Activated CD4-positive, alpha-beta memory T cell treated with anti-CD3 and anti-CD28 coated beads for 36 hours (primary cell): ENCODE measurements around the gene CMTM4. TPM values are rescaled to one million over a fixed set of nuclear protein-coding genes. Genes with fewer than 3 reads are reported as not detected.
"Not testable (repeated sequence)": the region's sequence is repeated elsewhere in the genome, so short reads cannot be mapped to it uniquely, and the experiment has no call there.

ENCODE experiments used
- CTCF ChIA-PET: fragments of 350-600 bp; sonication (Branson Sonifier 250); formaldehyde crosslinking; loops from one replicate; lab custom pipeline; 2021; ENCODE audit warnings: antibody characterized with exemption, inconsistent platforms; lab: Charles Lee
- POLR2A ChIA-PET: fragments of 350-600 bp; sonication (Branson Sonifier 250); formaldehyde crosslinking; loops from one replicate; lab custom pipeline; 2021; ENCODE audit warnings: antibody characterized with exemption; lab: Charles Lee
- DNase-seq: peaks from one replicate; pipeline ENCODE4 v3.0.0-alpha.2; 2020
- H3K27ac Mint-ChIP-seq: one replicate; pipeline ENCODE4 v1.8.0; 2021; ENCODE audit warnings: mixed read lengths
- H3K27me3 Mint-ChIP-seq: one replicate; pipeline ENCODE4 v1.8.0; 2021; ENCODE audit warnings: mixed read lengths
- H3K36me3 Mint-ChIP-seq: one replicate; pipeline ENCODE4 v1.8.0; 2021; ENCODE audit warnings: mixed read lengths
- H3K4me1 Mint-ChIP-seq: one replicate; pipeline ENCODE4 v1.8.0; 2021; ENCODE audit warnings: low read depth, mixed read lengths
- H3K4me3 Mint-ChIP-seq: one replicate; pipeline ENCODE4 v1.8.0; 2021; ENCODE audit warnings: mild to moderate bottlenecking, mixed read lengths
- H3K9me3 Mint-ChIP-seq: one replicate; pipeline ENCODE4 v1.8.0; 2021; ENCODE audit warnings: mixed read lengths
- intact Hi-C: fragments of 100-400 bp; cut with micrococcal nuclease; formaldehyde crosslinking; loops from one replicate; pipeline ENCODE4 v1.15.1; 2023
- total RNA-seq, 2 experiments: library from RNA; stranded (reverse); gene quantifications; one replicate each; pipeline ENCODE4 v1.2.3, GENCODE V29; 2021

Gene CMTM4
- total RNA-seq, 2 experiments from 2014 or later, result 2.8 to 4.1 TPM

- Mint-ChIP-seq H3K27me3 (no peaks in the 10 kb centered on the region), H3K36me3 (no peaks in the 10 kb centered on the region), H3K4me3 (no peak overlapping the region), H3K27ac (no peak overlapping the region), H3K9me3 (no peaks in the 10 kb centered on the region), H3K4me1 (peaks cover 2% of the 10 kb centered on the region)
- intact Hi-C loops, result no loop called here
- DNase-seq, result no peak
- ChIA-PET POLR2A (no interaction called here), CTCF (interaction anchor here (1.9 to 3.0 kb wide), 2 partner anchors 11 to 32 kb away, joined by 7 to 15 read pairs; no protein-coding TSS in a partner anchor)
Observed at GRCh38 chr16:66618588-66619375, 77.8 kb downstream of the CMTM4 start.

GRCh38 chr16:66617728-66618127 is 78.8 kb downstream of the CMTM4 start:
- peaks cover 4% of the 10 kb centered on the region for H3K36me3 Mint-ChIP-seq
- no peak overlapping the region for H3K27ac Mint-ChIP-seq
- no peaks in the 10 kb centered on the region for H3K27me3 Mint-ChIP-seq
- H3K4me3 Mint-ChIP-seq, result no peak overlapping the region
- CTCF ChIA-PET, result interaction anchor here (1.5 to 3.0 kb wide), 3 partner anchors 9 to 33 kb away, joined by 4 to 15 read pairs (median 7); no protein-coding TSS in a partner anchor
- intact Hi-C loops, result no loop called here
- DNase-seq, result no peak
- peaks cover 2% of the 10 kb centered on the region for H3K4me1 Mint-ChIP-seq
- H3K9me3 Mint-ChIP-seq, result no peaks in the 10 kb centered on the region
- POLR2A ChIA-PET, result no interaction called here

GRCh38 chr16:66617010-66617434 is 79.5 kb downstream of the CMTM4 start:
- Mint-ChIP-seq H3K27me3 (no peaks in the 10 kb centered on the region), H3K9me3 (no peaks in the 10 kb centered on the region), H3K36me3 (peaks cover 7% of the 10 kb centered on the region), H3K27ac (no peak overlapping the region), H3K4me1 (peaks cover 2% of the 10 kb centered on the region), H3K4me3 (no peak overlapping the region)
- POLR2A ChIA-PET, result no interaction called here
- CTCF ChIA-PET, result interaction anchor here (1.5 to 3.0 kb wide), 2 partner anchors 9 to 13 kb away, joined by 4 to 15 read pairs; no protein-coding TSS in a partner anchor
- intact Hi-C loops, result no loop called here
- DNase-seq, result no peak

GRCh38 chr16:66616592-66616991 is 80.0 kb downstream of the CMTM4 start:
- ChIA-PET CTCF (interaction anchor here (3.0 kb wide), 1 partner anchor 8 kb away, joined by 15 read pairs; no protein-coding TSS in a partner anchor), POLR2A (no interaction called here)
- Mint-ChIP-seq H3K4me1 (peaks cover 2% of the 10 kb centered on the region), H3K4me3 (no peak overlapping the region), H3K9me3 (no peaks in the 10 kb centered on the region), H3K27me3 (no peaks in the 10 kb centered on the region), H3K27ac (no peak overlapping the region), H3K36me3 (peaks cover 8% of the 10 kb centered on the region)
- no peak for DNase-seq
- intact Hi-C loops, result no loop called here

GRCh38 chr16:66616169-66616568 is 80.4 kb downstream of the CMTM4 start:
- ChIA-PET POLR2A (no interaction called here), CTCF (interaction anchor here (3.0 kb wide), 1 partner anchor 8 kb away, joined by 15 read pairs; no protein-coding TSS in a partner anchor)
- Mint-ChIP-seq H3K36me3 (peaks cover 11% of the 10 kb centered on the region), H3K4me1 (peaks cover 2% of the 10 kb centered on the region), H3K27ac (no peak overlapping the region), H3K4me3 (no peak overlapping the region), H3K9me3 (no peaks in the 10 kb centered on the region), H3K27me3 (no peaks in the 10 kb centered on the region)
- DNase-seq, result no peak
- intact Hi-C loops, result no loop called here

- Mint-ChIP-seq H3K27ac (no peak overlapping the region), H3K4me1 (peaks cover 4% of the 10 kb centered on the region), H3K27me3 (no peaks in the 10 kb centered on the region), H3K9me3 (no peaks in the 10 kb centered on the region), H3K4me3 (no peak overlapping the region), H3K36me3 (peaks cover 27% of the 10 kb centered on the region)
- ChIA-PET POLR2A (no interaction called here), CTCF (interaction anchor here (1.1 to 1.2 kb wide), 2 partner anchors 10 to 37 kb away, joined by 3 to 5 read pairs; partner anchors contain the start of gene CMTM3)
- no peak for DNase-seq
- intact Hi-C loops, result no loop called here
Observed at GRCh38 chr16:66614161-66614802, 82.3 kb downstream of the CMTM4 start.

- Mint-ChIP-seq H3K27me3 (no peaks in the 10 kb centered on the region), H3K27ac (no peak overlapping the region), H3K4me1 (peaks cover 17% of the 10 kb centered on the region), H3K4me3 (no peak overlapping the region), H3K36me3 (peaks cover 27% of the 10 kb centered on the region), H3K9me3 (no peaks in the 10 kb centered on the region)
- DNase-seq, result no peak
- CTCF ChIA-PET, result interaction anchor here (0.7 to 1.3 kb wide), 3 partner anchors 39 to 256 kb away, joined by 4 to 5 read pairs (median 4); no protein-coding TSS in a partner anchor
- POLR2A ChIA-PET, result no interaction called here
- intact Hi-C loops, result no loop called here
Observed at GRCh38 chr16:66612422-66612821, 84.1 kb downstream of the CMTM4 start.

- peaks cover 27% of the 10 kb centered on the region for H3K36me3 Mint-ChIP-seq
- H3K27me3 Mint-ChIP-seq, POLR2A ChIA-PET, H3K4me3 Mint-ChIP-seq, H3K9me3 Mint-ChIP-seq, intact Hi-C loops, DNase-seq, H3K27ac Mint-ChIP-seq: not testable (repeated sequence)
- peaks cover 22% of the 10 kb centered on the region for H3K4me1 Mint-ChIP-seq
- CTCF ChIA-PET, result interaction anchor here (0.6 to 1.3 kb wide), 4 partner anchors 39 to 256 kb away, joined by 3 to 5 read pairs (median 4); no protein-coding TSS in a partner anchor
Observed at GRCh38 chr16:66611911-66612310, 84.6 kb downstream of the CMTM4 start.

GRCh38 chr16:66610111-66610820 is 86.3 kb downstream of the CMTM4 start:
- intact Hi-C loops, result no loop called here
- peaks cover 28% of the 10 kb centered on the region for H3K4me1 Mint-ChIP-seq
- no peak for DNase-seq
- ChIA-PET CTCF (interaction anchor here (0.6 to 2.3 kb wide), 4 partner anchors 24 to 258 kb away, joined by 3 to 10 read pairs (median 3); partner anchors contain the start of gene DYNC1LI2), POLR2A (interaction anchor here (0.7 kb wide), 1 partner anchor 257 kb away, joined by 3 read pairs; no protein-coding TSS in a partner anchor)
- no peak overlapping the region for H3K27ac Mint-ChIP-seq
- no peaks in the 10 kb centered on the region for H3K9me3 Mint-ChIP-seq
- peaks cover 30% of the 10 kb centered on the region for H3K36me3 Mint-ChIP-seq
- H3K27me3 Mint-ChIP-seq, result no peaks in the 10 kb centered on the region
- no peak overlapping the region for H3K4me3 Mint-ChIP-seq

GRCh38 chr16:66609139-66609510 is 87.4 kb downstream of the CMTM4 start:
- H3K27me3 Mint-ChIP-seq, result no peaks in the 10 kb centered on the region
- H3K36me3 Mint-ChIP-seq, result peaks cover 30% of the 10 kb centered on the region
- peaks cover 28% of the 10 kb centered on the region for H3K4me1 Mint-ChIP-seq
- CTCF ChIA-PET, result interaction anchor here (0.6 to 3.7 kb wide), 43 partner anchors 8 to 266 kb away, joined by 3 to 33 read pairs (median 5); partner anchors contain the start of genes CKLF, CMTM2, CMTM4 and DYNC1LI2
- no peak overlapping the region for H3K4me3 Mint-ChIP-seq
- intact Hi-C loops, result loop anchor here (2.0 to 5.0 kb wide), 4 partner anchors 42 to 263 kb away; partner anchors contain the start of genes CMTM4 and DYNC1LI2
- no peaks in the 10 kb centered on the region for H3K9me3 Mint-ChIP-seq
- H3K27ac Mint-ChIP-seq, result no peak overlapping the region
- POLR2A ChIA-PET, result interaction anchor here (0.8 to 1.4 kb wide), 2 partner anchors 87 kb away, joined by 3 read pairs; no protein-coding TSS in a partner anchor
- DNase-seq, result no peak
